HepG2 (cell line): Measurements from ENCODE around the gene NDUFC1. TPM values are rescaled to one million over a fixed set of nuclear protein-coding genes. Genes with fewer than 3 reads are reported as not detected.

Experiments used
- FOXO1 ChIP-seq: sonication (generic); formaldehyde crosslinking; IDR thresholded peaks from 2 replicates; pipeline ENCODE4 v1.4.0; 2020; ENCODE audit warnings: missing genetic modification reagents
- IKZF4 ChIP-seq: sonication (generic); formaldehyde crosslinking; IDR thresholded peaks from 2 replicates; pipeline ENCODE4 v1.5.1; 2020; ENCODE audit warnings: borderline replicate concordance, mild to moderate bottlenecking, low read depth, missing genetic modification reagents; ENCODE audit errors: not compliant biosample characterization
- MYC ChIP-seq: sonication (generic); formaldehyde crosslinking; IDR thresholded peaks from 2 replicates; pipeline ENCODE4 v1.9.0; 2021; ENCODE audit warnings: missing genetic modification reagents, borderline replicate concordance
- NR2C2 ChIP-seq: sonication (generic); formaldehyde crosslinking; IDR thresholded peaks from 2 replicates; pipeline ENCODE4 v1.4.0; 2020; ENCODE audit warnings: missing genetic modification reagents, mild to moderate bottlenecking, moderate library complexity, borderline replicate concordance
- SMC3 ChIP-seq: IDR thresholded peaks from 2 replicates; pipeline ENCODE4 v1.6.1; 2011; ENCODE audit warnings: low read length, improper control_type of control experiment
- SPEN ChIP-seq: sonication (generic); formaldehyde crosslinking; IDR thresholded peaks from 2 replicates; pipeline ENCODE4 v1.5.1; 2020; ENCODE audit warnings: low read depth, mild to moderate bottlenecking, missing genetic modification reagents
- TCF12 ChIP-seq, 2 experiments: fragments of 450-650 bp in 1 of 2; sonication (generic) in 1 of 2; formaldehyde crosslinking in 1 of 2; IDR thresholded peaks; 2 replicates each; pipeline versions ENCODE4 v1.6.1 to v1.8.0; 2017 to 2022; ENCODE audit warnings: antibody characterized with exemption in 1 of 2, mild to moderate bottlenecking in 1 of 2, missing genetic modification reagents in 1 of 2, moderate library complexity in 1 of 2
- TCF7L2 ChIP-seq: IDR thresholded peaks from 2 replicates; pipeline ENCODE4 v1.6.1; 2011; ENCODE audit warnings: mild to moderate bottlenecking, low read depth, low read length, moderate library complexity
- ZNF124 ChIP-seq: sonication (generic); formaldehyde crosslinking; IDR thresholded peaks from 2 replicates; pipeline ENCODE4 v1.4.0; 2020; ENCODE audit warnings: missing genetic modification reagents
- ZNF431 ChIP-seq: sonication (generic); formaldehyde crosslinking; IDR thresholded peaks from 2 replicates; pipeline ENCODE4 v1.9.0; 2022; ENCODE audit warnings: missing genetic modification reagents, low read depth, mild to moderate bottlenecking, borderline replicate concordance
- ZSCAN21 ChIP-seq: sonication (generic); formaldehyde crosslinking; IDR thresholded peaks from 2 replicates; pipeline ENCODE4 v1.8.0; 2022; ENCODE audit warnings: mild to moderate bottlenecking, missing genetic modification reagents, moderate library complexity, borderline replicate concordance
- polyA plus RNA-seq, 8 experiments: library from polyadenylated mRNA; depleted of rRNA in 3 of 8; stranded (reverse) in 7 of 8; unstranded in 1 of 8; fragments of >200 nt; fragmentation: Illumina TruSeq in 4 of 8; extraction: Trizol in 4 of 8; gene quantifications; 2 replicates each; pipeline versions ENCODE4 v1.2.1 to v1.2.3, GENCODE V29; 2011 to 2016; ENCODE audit warnings: low read depth in 4 of 8, missing spikeins in 1 of 8, mixed read lengths in 1 of 8; ENCODE audit not compliant: insufficient read depth in 1 of 8
- total RNA-seq, 5 experiments: library from RNA; depleted of rRNA; stranded (reverse); fragments of >200 nt; fragmentation: Illumina TruSeq; extraction: Trizol; gene quantifications; 2 replicates each; pipeline ENCODE4 v1.2.3, GENCODE V29; 2016; ENCODE audit warnings: low read depth in 1 of 5
- TF ChIP-seq, protein P1 (sequence below): sonication (generic); formaldehyde crosslinking; IDR thresholded peaks from 2 replicates; pipeline ENCODE4 v1.4.0; 2020; ENCODE audit warnings: mild to moderate bottlenecking, missing genetic modification reagents
- TF ChIP-seq, protein P2 (sequence below): fragments of 450-650 bp; IDR thresholded peaks from 2 replicates; pipeline ENCODE4 v1.6.1; 2017
- TF ChIP-seq, protein P3 (sequence below): sonication (generic); formaldehyde crosslinking; IDR thresholded peaks from 2 replicates; pipeline ENCODE4 v1.9.0; 2022; ENCODE audit warnings: low read depth, missing genetic modification reagents
- TF ChIP-seq, protein P4 (sequence below): sonication (generic); formaldehyde crosslinking; IDR thresholded peaks from 2 replicates; pipeline ENCODE4 v1.4.0; 2020; ENCODE audit warnings: missing genetic modification reagents, borderline replicate concordance
- TF ChIP-seq, protein P5 (sequence below): sonication (generic); formaldehyde crosslinking; IDR thresholded peaks from 2 replicates; pipeline ENCODE4 v1.4.0; 2020; ENCODE audit warnings: missing genetic modification reagents, borderline replicate concordance
- TF ChIP-seq, protein P6 (sequence below): sonication (generic); formaldehyde crosslinking; IDR thresholded peaks from 2 replicates; pipeline ENCODE4 v1.5.1; 2020; ENCODE audit warnings: missing genetic modification reagents, mild to moderate bottlenecking, borderline replicate concordance

The NDUFC1 gene
- total and polyA plus RNA-seq, 2 of the 13 experiments (the other 11 are each of a cell fraction or from before 2014, with no cell fraction given): 43.4 to 96.4 TPM

DNA sequence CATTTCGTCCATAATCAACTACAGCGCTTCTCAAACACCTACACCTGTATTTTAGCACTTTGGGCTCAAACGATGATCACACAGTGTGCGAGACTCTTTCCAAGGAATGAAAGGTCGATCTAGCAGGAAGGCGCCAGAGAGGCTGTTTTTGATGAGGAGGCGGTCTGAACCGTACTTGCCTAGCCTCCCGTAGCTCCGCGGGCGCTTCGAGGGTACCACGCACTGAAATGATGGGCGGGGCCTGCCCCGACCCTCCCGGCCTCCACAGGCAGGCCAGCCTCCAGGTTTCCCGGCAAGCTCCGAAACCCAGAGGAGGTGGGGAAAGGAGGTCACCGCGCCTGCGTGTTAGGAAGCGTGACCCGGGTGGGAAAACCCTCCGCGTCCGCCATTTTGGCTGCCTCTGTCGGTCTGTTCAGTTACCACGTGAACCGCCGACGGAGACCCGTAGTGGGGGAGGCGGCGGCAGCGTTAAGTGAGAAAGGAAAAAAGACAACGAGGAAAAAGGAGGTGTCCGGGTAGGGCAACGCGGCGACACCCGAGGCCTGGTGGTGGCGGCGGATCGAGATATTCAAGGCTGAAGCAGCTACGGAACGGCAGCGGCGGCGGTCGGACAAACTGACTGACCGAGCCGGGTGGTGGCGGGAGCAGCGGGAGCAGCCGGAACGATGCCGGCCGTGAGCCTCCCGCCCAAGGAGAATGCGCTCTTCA lies 1.0 kb downstream of the NDUFC1 start, which contains the start of gene NAA15 (continued):
- TF ChIP-seq, protein P1, sequence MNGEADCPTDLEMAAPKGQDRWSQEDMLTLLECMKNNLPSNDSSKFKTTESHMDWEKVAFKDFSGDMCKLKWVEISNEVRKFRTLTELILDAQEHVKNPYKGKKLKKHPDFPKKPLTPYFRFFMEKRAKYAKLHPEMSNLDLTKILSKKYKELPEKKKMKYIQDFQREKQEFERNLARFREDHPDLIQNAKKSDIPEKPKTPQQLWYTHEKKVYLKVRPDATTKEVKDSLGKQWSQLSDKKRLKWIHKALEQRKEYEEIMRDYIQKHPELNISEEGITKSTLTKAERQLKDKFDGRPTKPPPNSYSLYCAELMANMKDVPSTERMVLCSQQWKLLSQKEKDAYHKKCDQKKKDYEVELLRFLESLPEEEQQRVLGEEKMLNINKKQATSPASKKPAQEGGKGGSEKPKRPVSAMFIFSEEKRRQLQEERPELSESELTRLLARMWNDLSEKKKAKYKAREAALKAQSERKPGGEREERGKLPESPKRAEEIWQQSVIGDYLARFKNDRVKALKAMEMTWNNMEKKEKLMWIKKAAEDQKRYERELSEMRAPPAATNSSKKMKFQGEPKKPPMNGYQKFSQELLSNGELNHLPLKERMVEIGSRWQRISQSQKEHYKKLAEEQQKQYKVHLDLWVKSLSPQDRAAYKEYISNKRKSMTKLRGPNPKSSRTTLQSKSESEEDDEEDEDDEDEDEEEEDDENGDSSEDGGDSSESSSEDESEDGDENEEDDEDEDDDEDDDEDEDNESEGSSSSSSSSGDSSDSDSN: peak; percentile 78
- TF ChIP-seq TCF7L2 (no peak), SMC3 (no peak), TCF12 (IDR thresholded peaks at IDR 0.05) (no peak), TCF12 (CRISPR knock-in tag; IDR thresholded peaks at IDR 0.05) (no peak), FOXO1 (CRISPR knock-in tag) (no peak; the same call in 1 of the 2 replicates), SPEN (CRISPR knock-in tag) (peak; percentile 93), ZNF124 (peak; percentile 69; the same call in 1 of the 2 replicates), ZNF431 (0 out of 2 replicates have a peak, but pooled peaks have one; percentile 24), IKZF4 (CRISPR knock-in tag) (no peak), ZSCAN21 (CRISPR knock-in tag) (peak; percentile 50; the same call in 1 of the 2 replicates), NR2C2 (CRISPR knock-in tag) (peak; percentile 99), MYC (CRISPR knock-in tag) (peak; percentile 99)
- TF ChIP-seq, protein P2, sequence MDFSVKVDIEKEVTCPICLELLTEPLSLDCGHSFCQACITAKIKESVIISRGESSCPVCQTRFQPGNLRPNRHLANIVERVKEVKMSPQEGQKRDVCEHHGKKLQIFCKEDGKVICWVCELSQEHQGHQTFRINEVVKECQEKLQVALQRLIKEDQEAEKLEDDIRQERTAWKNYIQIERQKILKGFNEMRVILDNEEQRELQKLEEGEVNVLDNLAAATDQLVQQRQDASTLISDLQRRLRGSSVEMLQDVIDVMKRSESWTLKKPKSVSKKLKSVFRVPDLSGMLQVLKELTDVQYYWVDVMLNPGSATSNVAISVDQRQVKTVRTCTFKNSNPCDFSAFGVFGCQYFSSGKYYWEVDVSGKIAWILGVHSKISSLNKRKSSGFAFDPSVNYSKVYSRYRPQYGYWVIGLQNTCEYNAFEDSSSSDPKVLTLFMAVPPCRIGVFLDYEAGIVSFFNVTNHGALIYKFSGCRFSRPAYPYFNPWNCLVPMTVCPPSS: no peak
- TF ChIP-seq, protein P3, sequence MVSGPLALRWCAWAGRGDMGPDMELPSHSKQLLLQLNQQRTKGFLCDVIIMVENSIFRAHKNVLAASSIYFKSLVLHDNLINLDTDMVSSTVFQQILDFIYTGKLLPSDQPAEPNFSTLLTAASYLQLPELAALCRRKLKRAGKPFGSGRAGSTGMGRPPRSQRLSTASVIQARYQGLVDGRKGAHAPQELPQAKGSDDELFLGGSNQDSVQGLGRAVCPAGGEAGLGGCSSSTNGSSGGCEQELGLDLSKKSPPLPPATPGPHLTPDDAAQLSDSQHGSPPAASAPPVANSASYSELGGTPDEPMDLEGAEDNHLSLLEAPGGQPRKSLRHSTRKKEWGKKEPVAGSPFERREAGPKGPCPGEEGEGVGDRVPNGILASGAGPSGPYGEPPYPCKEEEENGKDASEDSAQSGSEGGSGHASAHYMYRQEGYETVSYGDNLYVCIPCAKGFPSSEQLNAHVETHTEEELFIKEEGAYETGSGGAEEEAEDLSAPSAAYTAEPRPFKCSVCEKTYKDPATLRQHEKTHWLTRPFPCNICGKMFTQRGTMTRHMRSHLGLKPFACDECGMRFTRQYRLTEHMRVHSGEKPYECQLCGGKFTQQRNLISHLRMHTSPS (CRISPR knock-in tag): peak; percentile 66; the same call in 1 of the 2 replicates
- TF ChIP-seq, protein P4, sequence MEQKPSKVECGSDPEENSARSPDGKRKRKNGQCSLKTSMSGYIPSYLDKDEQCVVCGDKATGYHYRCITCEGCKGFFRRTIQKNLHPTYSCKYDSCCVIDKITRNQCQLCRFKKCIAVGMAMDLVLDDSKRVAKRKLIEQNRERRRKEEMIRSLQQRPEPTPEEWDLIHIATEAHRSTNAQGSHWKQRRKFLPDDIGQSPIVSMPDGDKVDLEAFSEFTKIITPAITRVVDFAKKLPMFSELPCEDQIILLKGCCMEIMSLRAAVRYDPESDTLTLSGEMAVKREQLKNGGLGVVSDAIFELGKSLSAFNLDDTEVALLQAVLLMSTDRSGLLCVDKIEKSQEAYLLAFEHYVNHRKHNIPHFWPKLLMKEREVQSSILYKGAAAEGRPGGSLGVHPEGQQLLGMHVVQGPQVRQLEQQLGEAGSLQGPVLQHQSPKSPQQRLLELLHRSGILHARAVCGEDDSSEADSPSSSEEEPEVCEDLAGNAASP (CRISPR knock-in tag): peak; percentile 53; the same call in 1 of the 2 replicates
- TF ChIP-seq, protein P5, sequence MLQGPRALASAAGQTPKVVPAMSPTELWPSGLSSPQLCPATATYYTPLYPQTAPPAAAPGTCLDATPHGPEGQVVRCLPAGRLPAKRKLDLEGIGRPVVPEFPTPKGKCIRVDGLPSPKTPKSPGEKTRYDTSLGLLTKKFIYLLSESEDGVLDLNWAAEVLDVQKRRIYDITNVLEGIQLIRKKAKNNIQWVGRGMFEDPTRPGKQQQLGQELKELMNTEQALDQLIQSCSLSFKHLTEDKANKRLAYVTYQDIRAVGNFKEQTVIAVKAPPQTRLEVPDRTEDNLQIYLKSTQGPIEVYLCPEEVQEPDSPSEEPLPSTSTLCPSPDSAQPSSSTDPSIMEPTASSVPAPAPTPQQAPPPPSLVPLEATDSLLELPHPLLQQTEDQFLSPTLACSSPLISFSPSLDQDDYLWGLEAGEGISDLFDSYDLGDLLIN (CRISPR knock-in tag): no peak
- TF ChIP-seq, protein P6, sequence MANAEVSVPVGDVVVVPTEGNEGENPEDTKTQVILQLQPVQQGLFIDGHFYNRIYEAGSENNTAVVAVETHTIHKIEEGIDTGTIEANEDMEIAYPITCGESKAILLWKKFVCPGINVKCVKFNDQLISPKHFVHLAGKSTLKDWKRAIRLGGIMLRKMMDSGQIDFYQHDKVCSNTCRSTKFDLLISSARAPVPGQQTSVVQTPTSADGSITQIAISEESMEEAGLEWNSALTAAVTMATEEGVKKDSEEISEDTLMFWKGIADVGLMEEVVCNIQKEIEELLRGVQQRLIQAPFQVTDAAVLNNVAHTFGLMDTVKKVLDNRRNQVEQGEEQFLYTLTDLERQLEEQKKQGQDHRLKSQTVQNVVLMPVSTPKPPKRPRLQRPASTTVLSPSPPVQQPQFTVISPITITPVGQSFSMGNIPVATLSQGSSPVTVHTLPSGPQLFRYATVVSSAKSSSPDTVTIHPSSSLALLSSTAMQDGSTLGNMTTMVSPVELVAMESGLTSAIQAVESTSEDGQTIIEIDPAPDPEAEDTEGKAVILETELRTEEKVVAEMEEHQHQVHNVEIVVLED (CRISPR knock-in tag): peak; percentile 69; the same call in 1 of the 2 replicates
